DOHH2 (cell line): ENCODE measurements around the gene XIRP2.

ENCODE experiments used
- CTCF ChIP-seq: fragments of 200-600 bp; sonication (generic); IDR thresholded peaks from one replicate; pipeline ENCODE4 v1.5.1; 2014; ENCODE audit warnings: antibody characterized with exemption, mild to moderate bottlenecking, low read depth, low read length; ENCODE audit not compliant: poor library complexity, severe bottlenecking
- EZH2phosphoT487 ChIP-seq: fragments of 200-600 bp; sonication (generic); IDR thresholded peaks from 2 replicates; pipeline ENCODE4 v1.6.1; 2017; ENCODE audit warnings: borderline replicate concordance, mild to moderate bottlenecking, antibody characterized with exemption, low read length, moderate library complexity, mixed read lengths

GRCh38 chr2:167013227-167013626, 124.9 kb downstream of the XIRP2 start:
- TF ChIP-seq CTCF (no peak), EZH2phosphoT487 (no peak)
